HG03354 (cell line): ENCODE measurements around the gene C6orf132.
"Not testable (repeated sequence)": the region's sequence is repeated elsewhere in the genome, so short reads cannot be mapped to it uniquely, and the experiment has no call there.

ENCODE experiments used
- ATAC-seq: cut with Tn5 transposase; IDR thresholded peaks from one replicate; pipeline ENCODE4 v1.9.1; 2021; ENCODE audit warnings: mild to moderate bottlenecking; ENCODE audit not compliant: unreplicated experiment, poor library complexity, severe bottlenecking

C6orf132 gene

GRCh38 chr6:42142118-42142835 is at the start of gene C6orf132:
Gene C6orf132, minus strand, starts transcription at chr6:42142620. Its CDS starts 176 bp downstream, at chr6:42142444.
- ATAC-seq = no peak

- ATAC-seq = no peak
Observed at GRCh38 chr6:42190554-42191183, 48.2 kb upstream of the C6orf132 start.

- ATAC-seq = no peak
Observed at GRCh38 chr6:42188406-42188805, 46.0 kb upstream of the C6orf132 start.

GRCh38 chr6:42185597-42185996 is 43.2 kb upstream of the C6orf132 start:
- ATAC-seq = no peak

- no peak for ATAC-seq
Observed at GRCh38 chr6:42184475-42184874, 42.1 kb upstream of the C6orf132 start.

DNA sequence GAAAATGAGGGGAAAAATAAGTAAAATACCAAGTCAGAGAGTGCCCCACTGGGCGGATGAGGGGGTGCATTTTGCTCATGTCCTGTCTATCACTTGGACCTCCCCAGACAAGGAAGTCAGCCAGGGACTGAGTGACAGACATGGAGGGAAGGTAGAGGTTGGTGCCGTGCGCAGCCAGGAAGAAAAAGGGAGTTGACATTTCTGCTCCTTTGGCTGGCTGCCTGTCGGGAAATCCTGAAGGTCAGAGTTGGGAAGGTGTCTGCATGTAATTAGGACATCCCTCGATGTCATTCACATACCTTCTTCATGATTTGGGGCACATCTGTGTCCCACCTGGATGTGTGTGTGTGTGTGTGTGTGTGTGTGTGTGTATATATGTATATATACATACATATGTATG is 39.7 kb upstream of the C6orf132 start:
- no peak for ATAC-seq

GRCh38 chr6:42179945-42180313 is 37.5 kb upstream of the C6orf132 start:
- no peak for ATAC-seq

- no peak for ATAC-seq
Observed at GRCh38 chr6:42179261-42179944, 37.0 kb upstream of the C6orf132 start.

GRCh38 chr6:42177514-42178364 is 35.3 kb upstream of the C6orf132 start:
- ATAC-seq = no peak

- no peak for ATAC-seq
Observed at GRCh38 chr6:42176981-42177380, 34.6 kb upstream of the C6orf132 start.

DNA sequence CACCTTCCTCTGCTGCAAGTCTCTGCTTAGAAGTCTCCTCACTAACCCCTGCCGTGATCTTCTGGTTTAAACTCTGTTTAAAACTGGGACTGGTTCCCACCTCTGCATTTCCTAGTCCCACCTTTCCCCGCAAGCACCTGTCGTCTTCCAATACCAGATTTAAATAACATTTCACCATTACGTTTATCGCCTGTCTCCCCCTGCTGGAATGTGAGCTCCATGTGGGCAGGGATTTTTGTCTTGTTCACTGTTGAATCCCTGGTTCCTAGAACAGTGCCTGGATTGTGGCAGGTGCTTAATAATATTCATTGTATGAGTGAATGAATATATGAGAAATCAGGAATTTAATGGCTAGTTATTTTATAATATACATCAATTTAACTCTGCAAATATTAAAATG is 33.4 kb upstream of the C6orf132 start:
- no peak for ATAC-seq

DNA sequence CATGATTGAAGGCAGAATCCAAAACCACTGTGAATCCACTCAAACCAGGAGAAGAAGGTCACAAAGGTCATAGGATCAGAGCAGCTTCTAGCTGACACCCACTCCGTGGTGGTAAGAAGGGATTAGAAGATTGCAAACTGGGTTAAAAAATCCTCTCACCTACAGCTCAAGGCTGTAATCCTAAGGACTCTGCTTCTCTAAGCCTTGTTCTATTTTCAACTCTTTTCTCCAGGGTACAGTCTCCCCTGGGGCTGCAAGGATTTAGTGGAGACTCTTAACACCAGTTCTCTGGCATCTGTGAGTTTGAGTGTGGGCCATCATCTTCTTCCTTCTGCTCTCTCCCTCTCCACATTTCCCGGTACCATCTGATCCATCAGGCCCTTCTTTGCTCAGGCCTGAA is 30.7 kb upstream of the C6orf132 start, which contains the start of gene GUCA1A:
Gene GUCA1A (plus strand): TSS at position 264 of the 400 bp plus-strand sequence. CDS start 250 bp downstream, outside the sequence.
- no peak for ATAC-seq

DNA sequence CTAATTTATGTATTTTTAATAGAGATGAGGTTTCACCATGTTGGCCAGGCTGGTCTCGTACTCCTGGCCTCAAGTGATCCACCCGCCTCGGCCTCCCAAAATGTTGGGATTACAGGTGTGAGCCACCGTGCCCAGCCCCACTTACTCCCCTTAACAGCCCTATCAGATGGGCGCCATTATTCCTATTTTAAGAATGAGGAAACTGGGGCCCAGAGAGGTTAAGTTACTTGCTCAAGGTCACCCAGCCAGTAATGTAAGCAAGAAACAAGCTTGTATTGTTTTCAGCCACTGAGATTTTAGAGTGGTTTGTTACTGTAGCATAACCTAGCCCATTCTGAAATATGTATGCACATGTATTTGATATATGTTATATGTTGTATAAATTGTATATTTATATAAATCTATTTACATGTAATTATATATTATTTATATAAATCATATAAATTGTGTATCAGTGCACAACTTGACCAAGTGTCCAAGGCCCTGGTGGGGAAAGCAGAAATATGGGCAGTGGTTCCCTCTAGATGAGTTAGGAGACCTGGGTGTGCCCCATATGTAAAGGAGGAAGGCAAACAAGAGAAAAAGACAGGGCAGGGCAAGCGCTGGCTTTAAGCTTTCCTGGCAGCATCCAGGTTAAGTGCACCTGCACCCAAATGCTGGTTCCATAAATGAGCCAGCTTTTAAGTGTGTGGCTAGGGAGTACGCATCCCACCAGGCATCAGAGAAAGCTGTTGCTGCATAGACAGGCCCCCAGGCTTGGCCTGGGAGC is 29.6 kb upstream of the C6orf132 start:
- no peak for ATAC-seq

DNA sequence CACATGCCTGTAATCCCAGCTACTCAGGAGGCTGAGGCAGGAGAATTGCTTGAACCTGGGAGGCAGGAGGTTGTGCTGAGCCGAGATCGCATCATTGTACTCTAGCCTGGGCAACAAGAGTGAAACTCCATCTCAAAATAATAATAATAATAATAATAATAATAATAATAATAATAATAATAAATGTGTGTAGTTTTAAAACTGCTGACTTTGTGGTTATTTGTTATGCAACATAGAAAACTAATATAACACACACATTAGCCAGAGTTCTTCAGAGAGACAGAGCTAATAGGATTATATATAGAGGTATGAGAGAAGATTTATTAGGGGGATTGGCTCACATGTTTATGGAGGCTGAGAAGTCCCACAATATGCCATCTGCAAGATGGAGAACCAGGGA is 27.4 kb upstream of the C6orf132 start:
- not testable (repeated sequence) for ATAC-seq

GRCh38 chr6:42168650-42169049 is 26.2 kb upstream of the C6orf132 start:
- ATAC-seq = no peak

DNA sequence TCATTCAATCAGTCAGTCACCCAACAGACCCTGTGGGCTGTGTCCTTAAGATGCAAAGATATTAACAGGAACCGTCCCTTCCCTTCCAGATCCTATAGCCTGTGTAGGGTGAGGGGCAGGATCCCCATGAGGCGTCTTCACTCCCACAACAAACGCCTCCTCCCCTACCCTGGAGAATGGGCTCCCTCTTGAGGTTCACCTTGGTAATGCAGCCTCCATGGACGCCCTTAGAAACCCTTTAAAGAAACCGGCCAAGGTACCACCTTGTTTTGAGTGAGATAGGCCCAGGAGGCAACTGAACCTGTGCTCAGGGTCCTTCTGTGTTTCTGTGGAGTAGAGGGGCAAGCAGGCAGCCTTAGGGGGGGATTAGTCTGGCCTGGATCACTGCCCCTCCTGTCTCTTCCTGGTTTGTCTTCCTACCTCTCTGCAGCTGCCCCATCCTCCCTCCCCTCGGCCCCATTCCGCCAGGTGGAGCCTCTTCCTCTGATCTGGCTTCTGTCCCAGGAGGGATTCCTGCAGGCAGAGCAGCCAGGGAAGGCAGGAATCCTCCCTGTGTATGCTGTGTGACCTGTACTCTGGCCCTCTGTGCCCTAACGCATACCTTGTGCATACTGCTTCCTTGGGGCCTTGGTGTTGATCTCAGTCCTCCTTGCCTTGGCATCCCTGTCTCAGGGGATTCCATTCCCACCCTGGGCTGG is 24.2 kb upstream of the C6orf132 start:
- ATAC-seq = no peak

GRCh38 chr6:42165016-42165415 is 22.6 kb upstream of the C6orf132 start:
- no peak for ATAC-seq

- ATAC-seq = no peak
Observed at GRCh38 chr6:42163981-42164380, 21.6 kb upstream of the C6orf132 start.

- ATAC-seq = no peak
Observed at GRCh38 chr6:42162812-42163211, 20.4 kb upstream of the C6orf132 start.
